ENCODE data around the gene SERAC1.

- TF ChIP-seq, protein P1, sequence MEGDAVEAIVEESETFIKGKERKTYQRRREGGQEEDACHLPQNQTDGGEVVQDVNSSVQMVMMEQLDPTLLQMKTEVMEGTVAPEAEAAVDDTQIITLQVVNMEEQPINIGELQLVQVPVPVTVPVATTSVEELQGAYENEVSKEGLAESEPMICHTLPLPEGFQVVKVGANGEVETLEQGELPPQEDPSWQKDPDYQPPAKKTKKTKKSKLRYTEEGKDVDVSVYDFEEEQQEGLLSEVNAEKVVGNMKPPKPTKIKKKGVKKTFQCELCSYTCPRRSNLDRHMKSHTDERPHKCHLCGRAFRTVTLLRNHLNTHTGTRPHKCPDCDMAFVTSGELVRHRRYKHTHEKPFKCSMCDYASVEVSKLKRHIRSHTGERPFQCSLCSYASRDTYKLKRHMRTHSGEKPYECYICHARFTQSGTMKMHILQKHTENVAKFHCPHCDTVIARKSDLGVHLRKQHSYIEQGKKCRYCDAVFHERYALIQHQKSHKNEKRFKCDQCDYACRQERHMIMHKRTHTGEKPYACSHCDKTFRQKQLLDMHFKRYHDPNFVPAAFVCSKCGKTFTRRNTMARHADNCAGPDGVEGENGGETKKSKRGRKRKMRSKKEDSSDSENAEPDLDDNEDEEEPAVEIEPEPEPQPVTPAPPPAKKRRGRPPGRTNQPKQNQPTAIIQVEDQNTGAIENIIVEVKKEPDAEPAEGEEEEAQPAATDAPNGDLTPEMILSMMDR (IDR thresholded peaks at IDR 0.05): no peak
- no peak for TF ChIP-seq POLR2AphosphoS5 (IDR thresholded peaks at IDR 0.05)
- no peak for TF ChIP-seq EP300 (IDR thresholded peaks at IDR 0.05)
These were observed 36.1 kb downstream of the SERAC1 start for GRCh38 chr6:158131926-158132325.
